Loucy (cell line): ENCODE data around the gene POLR3K.

Experiments used
- H2AFZ ChIP-seq: fragments of 200-600 bp; sonication (generic); 2 replicates; pipeline ENCODE4 v1.6.0; 2016; ENCODE audit warnings: antibody characterized with exemption, mild to moderate bottlenecking, low read length, moderate library complexity
- H3F3A ChIP-seq: fragments of 200-600 bp; 2 replicates; pipeline ENCODE4 v1.6.0; 2016; ENCODE audit warnings: antibody characterized with exemption, low read depth, mild to moderate bottlenecking
- H3K27me3 ChIP-seq: fragments of 200-600 bp; sonication (generic); 2 replicates; pipeline ENCODE4 v1.6.1; 2014; ENCODE audit warnings: low read length, mild to moderate bottlenecking; ENCODE audit not compliant: insufficient read depth, poor library complexity, severe bottlenecking
- H3K36me3 ChIP-seq: fragments of 200-600 bp; sonication (generic); 2 replicates; pipeline ENCODE4 v1.6.1; 2016; ENCODE audit warnings: low read length; ENCODE audit not compliant: insufficient read depth
- H3K4me1 ChIP-seq: fragments of 200-600 bp; sonication (generic); 2 replicates; pipeline ENCODE4 v1.5.1; 2014; ENCODE audit warnings: low read length, mild to moderate bottlenecking; ENCODE audit not compliant: insufficient read depth, poor library complexity, severe bottlenecking
- H3K4me2 ChIP-seq: fragments of 200-600 bp; sonication (generic); 2 replicates; pipeline ENCODE4 v1.6.0; 2014; ENCODE audit warnings: antibody characterized with exemption, low read length, low read depth, mild to moderate bottlenecking; ENCODE audit not compliant: poor library complexity, severe bottlenecking
- H3K4me3 ChIP-seq: fragments of 200-600 bp; sonication (generic); 2 replicates; pipeline ENCODE4 v1.5.1; 2014; ENCODE audit warnings: low read length, mild to moderate bottlenecking, mixed read lengths; ENCODE audit not compliant: poor library complexity, severe bottlenecking
- H3K79me2 ChIP-seq: fragments of 200-600 bp; sonication (generic); 2 replicates; pipeline ENCODE4 v1.6.1; 2014; ENCODE audit warnings: low read length; ENCODE audit not compliant: insufficient read depth
- H3K9ac ChIP-seq: fragments of 200-600 bp; sonication (generic); 2 replicates; pipeline ENCODE4 v1.6.0; 2014; ENCODE audit warnings: mild to moderate bottlenecking, low read depth, low read length, moderate library complexity; ENCODE audit not compliant: poor library complexity, severe bottlenecking
- H3K9me2 ChIP-seq: fragments of 200-600 bp; sonication (generic); replicated peaks from 2 replicates; pipeline ENCODE4 v1.6.1; 2016; ENCODE audit warnings: low read depth, low read length, mixed read lengths
- H3K9me3 ChIP-seq: fragments of 200-600 bp; sonication (generic); 2 replicates; pipeline ENCODE4 v1.6.1; 2014; ENCODE audit warnings: mild to moderate bottlenecking, antibody characterized with exemption, low read length, low read depth; ENCODE audit not compliant: insufficient read depth
- H4K20me1 ChIP-seq: fragments of 200-600 bp; sonication (generic); 2 replicates; pipeline ENCODE4 v1.6.0; 2014; ENCODE audit warnings: antibody characterized with exemption, low read length, mild to moderate bottlenecking; ENCODE audit not compliant: insufficient read depth, poor library complexity, severe bottlenecking
- EZH2phosphoT487 ChIP-seq: fragments of 200-600 bp; IDR thresholded peaks from 2 replicates; pipeline ENCODE4 v1.6.1; 2018; ENCODE audit warnings: antibody characterized with exemption, mild to moderate bottlenecking, moderate library complexity, borderline replicate concordance
- TF ChIP-seq, protein P1 (sequence below): fragments of 200-600 bp; sonication (generic); conservative IDR thresholded peaks from 2 replicates; pipeline ENCODE4 v1.5.1; 2014; ENCODE audit warnings: mild to moderate bottlenecking, antibody characterized with exemption, low read length

POLR3K gene

GRCh38 chr16:74051-74746, 20.8 kb upstream of the POLR3K start:
- no peak for TF ChIP-seq EZH2phosphoT487
- TF ChIP-seq, protein P1, sequence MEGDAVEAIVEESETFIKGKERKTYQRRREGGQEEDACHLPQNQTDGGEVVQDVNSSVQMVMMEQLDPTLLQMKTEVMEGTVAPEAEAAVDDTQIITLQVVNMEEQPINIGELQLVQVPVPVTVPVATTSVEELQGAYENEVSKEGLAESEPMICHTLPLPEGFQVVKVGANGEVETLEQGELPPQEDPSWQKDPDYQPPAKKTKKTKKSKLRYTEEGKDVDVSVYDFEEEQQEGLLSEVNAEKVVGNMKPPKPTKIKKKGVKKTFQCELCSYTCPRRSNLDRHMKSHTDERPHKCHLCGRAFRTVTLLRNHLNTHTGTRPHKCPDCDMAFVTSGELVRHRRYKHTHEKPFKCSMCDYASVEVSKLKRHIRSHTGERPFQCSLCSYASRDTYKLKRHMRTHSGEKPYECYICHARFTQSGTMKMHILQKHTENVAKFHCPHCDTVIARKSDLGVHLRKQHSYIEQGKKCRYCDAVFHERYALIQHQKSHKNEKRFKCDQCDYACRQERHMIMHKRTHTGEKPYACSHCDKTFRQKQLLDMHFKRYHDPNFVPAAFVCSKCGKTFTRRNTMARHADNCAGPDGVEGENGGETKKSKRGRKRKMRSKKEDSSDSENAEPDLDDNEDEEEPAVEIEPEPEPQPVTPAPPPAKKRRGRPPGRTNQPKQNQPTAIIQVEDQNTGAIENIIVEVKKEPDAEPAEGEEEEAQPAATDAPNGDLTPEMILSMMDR, result no peak
- Histone ChIP-seq H3K79me2 (peaks cover 17% of the 10 kb centered on the region), H3K4me1 (peaks cover 22% of the 10 kb centered on the region), H3K27me3 (no peaks in the 10 kb centered on the region), H2AFZ (no peak overlapping the region), H4K20me1 (no peaks in the 10 kb centered on the region), H3K9me2 (no peaks in the 10 kb centered on the region), H3K4me2 (no peak overlapping the region), H3K9ac (no peak overlapping the region), H3K9me3 (no peaks in the 10 kb centered on the region), H3F3A (no peaks in the 10 kb centered on the region), H3K4me3 (no peak overlapping the region), H3K36me3 (no peaks in the 10 kb centered on the region)

- Histone ChIP-seq H3K4me2 (no peak within 1 kb of the TSS), H3K9ac (no peak within 1 kb of the TSS), H3K4me1 (peaks cover 28% of the 10 kb centered on the region)
These were observed 19.4 kb upstream of the POLR3K start, which contains the start of gene RHBDF1 for GRCh38 chr16:72561-73548. Gene RHBDF1 (minus strand): TSS chr16:72631. CDS start chr16:65015, 7,616 bp downstream.

More at GRCh38 chr16:72561-73548, 19.4 kb upstream of the POLR3K start, which contains the start of gene RHBDF1:
- H3F3A ChIP-seq, result no peaks in the 10 kb centered on the region
- no peaks in the 10 kb centered on the region for H3K36me3 ChIP-seq
- no peaks in the 10 kb centered on the region for H3K9me2 ChIP-seq
- TF ChIP-seq, protein P1, result no peak
- TF ChIP-seq EZH2phosphoT487, result no peak
- no peaks in the 10 kb centered on the region for H3K27me3 ChIP-seq
- no peak within 1 kb of the TSS for H3K4me3 ChIP-seq
- H3K79me2 ChIP-seq, result peaks cover 7% of the 10 kb centered on the region; the same call in 1 of the 2 replicates
- H2AFZ ChIP-seq, result no peak within 1 kb of the TSS
- H3K9me3 ChIP-seq, result no peaks in the 10 kb centered on the region
- H4K20me1 ChIP-seq, result no peaks in the 10 kb centered on the region
